GM12878 (cell line): ENCODE data around the gene GLS. TPM values are rescaled to one million over a fixed set of nuclear protein-coding genes. Genes with fewer than 3 reads are reported as not detected.

Source experiments
- PAX8 ChIP-seq: fragments of 450-650 bp; IDR thresholded peaks from 2 replicates; pipeline ENCODE4 v1.6.1; 2017; ENCODE audit warnings: mild to moderate bottlenecking, moderate library complexity
- SIN3A ChIP-seq: IDR thresholded peaks from 2 replicates; pipeline ENCODE4 v1.6.1; 2012; ENCODE audit warnings: low read depth, low read length, improper control_type of control experiment
- STAT1 ChIP-seq: fragments of 450-650 bp; conservative IDR thresholded peaks from 2 replicates; pipeline ENCODE4 v1.6.1; 2014; ENCODE audit warnings: antibody characterized with exemption, mild to moderate bottlenecking
- TARDBP ChIP-seq: IDR thresholded peaks from 2 replicates; pipeline ENCODE4 v1.6.1; 2016; ENCODE audit warnings: borderline replicate concordance
- YBX1 ChIP-seq: fragments of 450-650 bp; IDR thresholded peaks from 2 replicates; pipeline ENCODE4 v1.6.1; 2016; ENCODE audit warnings: antibody characterized with exemption
- polyA plus RNA-seq, 11 experiments: library from polyadenylated mRNA; depleted of rRNA in 4 of 11; unstranded in 6 of 11; stranded (reverse) in 5 of 11; fragments of >200 nt; fragmentation: Nextera tagmentation in 4 of 11; fragmentation: Illumina TruSeq in 1 of 11; extraction: Ambion mirVana in 4 of 11; extraction: Trizol in 1 of 11; gene quantifications; 1 replicate in 1 of 11; 2 replicates in 10 of 11; pipeline versions ENCODE4 v1.2.1 to v1.2.3, GENCODE V29; 2011 to 2016; ENCODE audit warnings: inconsistent platforms in 2 of 11, missing spikeins in 2 of 11, low read depth in 1 of 11
- total RNA-seq, 4 experiments: library from RNA; depleted of rRNA in 3 of 4; stranded (reverse); fragments of >200 nt in 3 of 4; fragmentation: Illumina TruSeq in 1 of 4; extraction: Trizol in 1 of 4; gene quantifications; 2 replicates each; pipeline versions ENCODE4 v1.2.1 to v1.2.3, GENCODE V29; 2013 to 2021
- TF ChIP-seq, protein P1 (sequence below): fragments of 450-650 bp; IDR thresholded peaks from 2 replicates; pipeline ENCODE4 v1.6.1; 2017; ENCODE audit warnings: mild to moderate bottlenecking, moderate library complexity
- TF ChIP-seq, protein P2 (sequence below): fragments of 450-650 bp; IDR thresholded peaks from 2 replicates; pipeline ENCODE4 v1.6.1; 2017; ENCODE audit warnings: mild to moderate bottlenecking

The GLS gene
- total and polyA plus RNA-seq, 10 of the 15 experiments (the other 5 are each of a cell fraction or from before 2014, with no cell fraction given), result 15.7 to 145 (median 70.8) TPM

DNA sequence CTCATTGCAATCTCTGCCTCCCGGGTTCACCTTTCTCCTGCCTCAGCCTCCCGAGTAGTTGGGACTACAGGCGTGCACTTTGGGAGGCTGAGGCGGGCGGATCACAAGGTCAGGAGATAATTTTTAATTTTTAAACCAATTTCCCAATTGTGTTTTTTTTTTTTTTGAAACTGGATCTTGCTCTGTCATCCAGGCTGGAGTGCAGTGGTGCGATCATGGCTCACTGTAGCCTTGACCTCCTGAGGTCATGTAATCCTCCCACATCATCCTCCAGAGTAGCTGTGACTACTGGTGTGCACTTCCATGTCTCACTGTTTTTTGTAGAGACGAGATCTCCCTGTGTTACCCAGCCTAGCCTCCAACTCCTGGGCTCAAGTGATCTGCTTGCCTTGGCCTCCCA is 49.3 kb downstream of the GLS start (continued):
- TF ChIP-seq, protein P1, sequence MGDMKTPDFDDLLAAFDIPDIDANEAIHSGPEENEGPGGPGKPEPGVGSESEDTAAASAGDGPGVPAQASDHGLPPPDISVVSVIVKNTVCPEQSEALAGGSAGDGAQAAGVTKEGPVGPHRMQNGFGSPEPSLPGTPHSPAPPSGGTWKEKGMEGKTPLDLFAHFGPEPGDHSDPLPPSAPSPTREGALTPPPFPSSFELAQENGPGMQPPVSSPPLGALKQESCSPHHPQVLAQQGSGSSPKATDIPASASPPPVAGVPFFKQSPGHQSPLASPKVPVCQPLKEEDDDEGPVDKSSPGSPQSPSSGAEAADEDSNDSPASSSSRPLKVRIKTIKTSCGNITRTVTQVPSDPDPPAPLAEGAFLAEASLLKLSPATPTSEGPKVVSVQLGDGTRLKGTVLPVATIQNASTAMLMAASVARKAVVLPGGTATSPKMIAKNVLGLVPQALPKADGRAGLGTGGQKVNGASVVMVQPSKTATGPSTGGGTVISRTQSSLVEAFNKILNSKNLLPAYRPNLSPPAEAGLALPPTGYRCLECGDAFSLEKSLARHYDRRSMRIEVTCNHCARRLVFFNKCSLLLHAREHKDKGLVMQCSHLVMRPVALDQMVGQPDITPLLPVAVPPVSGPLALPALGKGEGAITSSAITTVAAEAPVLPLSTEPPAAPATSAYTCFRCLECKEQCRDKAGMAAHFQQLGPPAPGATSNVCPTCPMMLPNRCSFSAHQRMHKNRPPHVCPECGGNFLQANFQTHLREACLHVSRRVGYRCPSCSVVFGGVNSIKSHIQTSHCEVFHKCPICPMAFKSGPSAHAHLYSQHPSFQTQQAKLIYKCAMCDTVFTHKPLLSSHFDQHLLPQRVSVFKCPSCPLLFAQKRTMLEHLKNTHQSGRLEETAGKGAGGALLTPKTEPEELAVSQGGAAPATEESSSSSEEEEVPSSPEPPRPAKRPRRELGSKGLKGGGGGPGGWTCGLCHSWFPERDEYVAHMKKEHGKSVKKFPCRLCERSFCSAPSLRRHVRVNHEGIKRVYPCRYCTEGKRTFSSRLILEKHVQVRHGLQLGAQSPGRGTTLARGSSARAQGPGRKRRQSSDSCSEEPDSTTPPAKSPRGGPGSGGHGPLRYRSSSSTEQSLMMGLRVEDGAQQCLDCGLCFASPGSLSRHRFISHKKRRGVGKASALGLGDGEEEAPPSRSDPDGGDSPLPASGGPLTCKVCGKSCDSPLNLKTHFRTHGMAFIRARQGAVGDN, result no peak
- TF ChIP-seq YBX1, result no peak
- TF ChIP-seq SIN3A, result no peak
- TF ChIP-seq PAX8, result no peak
- no peak for TF ChIP-seq TARDBP
- no peak for TF ChIP-seq STAT1
- TF ChIP-seq, protein P2, sequence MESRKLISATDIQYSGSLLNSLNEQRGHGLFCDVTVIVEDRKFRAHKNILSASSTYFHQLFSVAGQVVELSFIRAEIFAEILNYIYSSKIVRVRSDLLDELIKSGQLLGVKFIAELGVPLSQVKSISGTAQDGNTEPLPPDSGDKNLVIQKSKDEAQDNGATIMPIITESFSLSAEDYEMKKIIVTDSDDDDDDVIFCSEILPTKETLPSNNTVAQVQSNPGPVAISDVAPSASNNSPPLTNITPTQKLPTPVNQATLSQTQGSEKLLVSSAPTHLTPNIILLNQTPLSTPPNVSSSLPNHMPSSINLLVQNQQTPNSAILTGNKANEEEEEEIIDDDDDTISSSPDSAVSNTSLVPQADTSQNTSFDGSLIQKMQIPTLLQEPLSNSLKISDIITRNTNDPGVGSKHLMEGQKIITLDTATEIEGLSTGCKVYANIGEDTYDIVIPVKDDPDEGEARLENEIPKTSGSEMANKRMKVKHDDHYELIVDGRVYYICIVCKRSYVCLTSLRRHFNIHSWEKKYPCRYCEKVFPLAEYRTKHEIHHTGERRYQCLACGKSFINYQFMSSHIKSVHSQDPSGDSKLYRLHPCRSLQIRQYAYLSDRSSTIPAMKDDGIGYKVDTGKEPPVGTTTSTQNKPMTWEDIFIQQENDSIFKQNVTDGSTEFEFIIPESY, result no peak
- TF ChIP-seq, all 136 proteins: peak for 0
